ENCODE measurements around the gene CMTM5.

Gene CMTM5

DNA sequence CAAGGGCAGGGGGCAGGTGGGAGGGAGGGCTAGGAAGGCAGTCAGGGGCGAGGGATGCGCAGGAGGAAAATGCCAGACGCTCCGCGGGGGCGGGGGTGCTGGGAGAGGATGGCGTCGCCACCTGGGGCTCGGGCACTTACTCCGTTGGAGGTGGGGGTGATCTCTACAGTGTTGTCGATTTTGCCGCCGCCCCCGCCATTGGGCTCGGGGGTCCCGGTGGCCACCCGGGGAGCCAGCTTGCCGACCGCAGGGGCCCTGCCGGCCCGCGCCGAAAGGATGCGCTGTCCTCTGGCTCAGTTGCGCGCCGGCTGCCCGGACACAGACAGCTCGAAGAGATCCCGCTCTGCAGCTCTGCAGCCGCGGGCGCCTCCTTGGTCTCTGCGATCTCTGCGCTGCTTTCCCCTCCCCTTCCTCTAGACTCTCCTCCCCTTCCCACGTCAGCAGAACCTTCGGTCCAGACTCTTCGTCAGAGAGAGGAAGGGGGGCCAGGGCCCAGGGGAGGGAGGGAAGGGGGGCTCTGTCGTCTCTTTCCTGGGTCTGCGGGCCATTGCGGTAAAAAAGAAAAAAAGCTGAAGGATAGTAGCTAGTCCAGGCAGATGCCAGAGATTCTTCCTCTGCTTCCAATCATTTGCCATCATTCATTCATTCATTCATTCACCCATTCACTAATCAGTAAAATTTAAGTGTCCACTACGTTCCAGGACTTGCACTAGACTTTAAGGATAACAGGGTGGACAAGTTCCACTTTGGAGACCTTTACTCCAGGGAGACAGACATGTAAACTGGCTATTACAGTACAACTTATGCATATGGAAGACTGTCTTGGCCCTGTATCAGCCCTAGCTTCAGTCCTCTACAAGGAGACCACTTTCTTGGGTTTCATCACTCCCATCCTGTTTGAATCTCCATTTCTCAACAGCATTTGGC lies 24.1 kb upstream of the CMTM5 start, which contains the start of gene SLC22A17:
TSS of gene SLC22A17 (minus strand) at position 382 of the 927 bp plus-strand sequence.
- TF ChIP-seq CTCF (IDR thresholded peaks at IDR 0.05; ENCODE audit: low read length, missing control alignments) = peak; percentile 11
- peak within 1 kb of the TSS; percentile 66 for H3K4me3 ChIP-seq (replicated peaks; ENCODE audit: low read depth, low read length)

DNA sequence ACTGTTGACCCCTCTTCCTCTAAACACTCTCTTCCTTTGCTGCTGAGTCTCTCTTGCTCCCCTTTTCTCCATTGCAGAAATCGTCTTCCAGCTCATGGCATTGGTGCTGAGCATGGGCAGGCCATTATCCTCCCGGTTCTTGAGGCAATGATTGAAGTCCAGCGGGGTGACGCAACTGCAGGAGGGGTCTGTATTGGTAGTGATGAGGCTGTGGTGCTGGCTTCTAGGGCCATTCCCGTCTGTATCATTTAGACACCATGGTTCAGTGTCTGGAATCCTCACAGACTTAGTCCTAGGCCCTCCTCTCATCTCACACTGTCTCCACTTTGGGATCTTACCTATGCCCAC lies 23.4 kb upstream of the CMTM5 start:
- no peak for TF ChIP-seq CTCF (IDR thresholded peaks at IDR 0.05; ENCODE audit: low read length, missing control alignments)
- DNase-seq (ENCODE audit: low read depth) = no peak
- no peak overlapping the region for H3K4me3 ChIP-seq (replicated peaks; ENCODE audit: low read depth, low read length)

More for the DNA sequence above, 24.1 kb upstream of the CMTM5 start, which contains the start of gene SLC22A17:
- peak; percentile 87 for DNase-seq (ENCODE audit: low read depth)

GRCh38 chr14:23354990-23355389 lies 21.9 kb upstream of the CMTM5 start:
- DNase-seq (ENCODE audit: low read depth) = no peak
- no peak for TF ChIP-seq CTCF (IDR thresholded peaks at IDR 0.05; ENCODE audit: low read length, missing control alignments)

GRCh38 chr14:23355871-23356435 lies 20.9 kb upstream of the CMTM5 start:
- no peak overlapping the region for H3K4me3 ChIP-seq (replicated peaks; ENCODE audit: low read depth, low read length)
- no peak for TF ChIP-seq CTCF (IDR thresholded peaks at IDR 0.05; ENCODE audit: low read length, missing control alignments)
- DNase-seq (ENCODE audit: low read depth) = no peak

More at GRCh38 chr14:23354990-23355389, 21.9 kb upstream of the CMTM5 start:
- no peak overlapping the region for H3K4me3 ChIP-seq (replicated peaks; ENCODE audit: low read depth, low read length)

GRCh38 chr14:23356662-23357061 lies 20.2 kb upstream of the CMTM5 start:
- no peak overlapping the region for H3K4me3 ChIP-seq (replicated peaks; ENCODE audit: low read depth, low read length)
- no peak for TF ChIP-seq CTCF (IDR thresholded peaks at IDR 0.05; ENCODE audit: low read length, missing control alignments)
- DNase-seq (ENCODE audit: low read depth) = no peak

DNA sequence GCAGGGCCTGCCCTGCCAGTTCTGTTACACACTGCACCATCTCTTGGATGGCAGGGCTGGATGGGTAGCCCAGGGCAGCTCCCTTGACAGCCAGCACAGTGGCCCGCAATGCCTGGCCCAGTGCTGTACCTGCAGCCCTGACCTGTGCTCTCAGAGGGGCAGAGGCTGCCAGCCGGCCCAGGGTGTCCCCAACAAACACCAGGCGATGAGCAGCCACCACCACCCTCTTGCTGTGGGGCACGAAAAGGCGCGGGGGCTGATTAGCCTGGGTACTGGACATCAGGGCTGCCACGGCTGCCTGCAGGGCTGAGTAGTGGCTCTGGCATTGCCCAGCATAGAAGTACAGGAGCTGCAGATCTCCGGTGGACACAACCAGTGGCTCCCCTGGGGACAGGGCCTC lies 19.6 kb upstream of the CMTM5 start:
- H3K4me3 ChIP-seq (replicated peaks; ENCODE audit: low read depth, low read length) = no peak overlapping the region
- TF ChIP-seq CTCF (IDR thresholded peaks at IDR 0.05; ENCODE audit: low read length, missing control alignments) = no peak
- DNase-seq (ENCODE audit: low read depth) = no peak
